ENCODE results near the gene GSAP. TPM values are rescaled to one million over a fixed set of nuclear protein-coding genes. Genes with fewer than 3 reads are reported as not detected.

The GSAP gene
- total and polyA plus RNA-seq, 9 of the 15 experiments (the other 6 are each of a cell fraction or from before 2014, with no cell fraction given): 0.13 TPM; not detected in 8

DNA sequence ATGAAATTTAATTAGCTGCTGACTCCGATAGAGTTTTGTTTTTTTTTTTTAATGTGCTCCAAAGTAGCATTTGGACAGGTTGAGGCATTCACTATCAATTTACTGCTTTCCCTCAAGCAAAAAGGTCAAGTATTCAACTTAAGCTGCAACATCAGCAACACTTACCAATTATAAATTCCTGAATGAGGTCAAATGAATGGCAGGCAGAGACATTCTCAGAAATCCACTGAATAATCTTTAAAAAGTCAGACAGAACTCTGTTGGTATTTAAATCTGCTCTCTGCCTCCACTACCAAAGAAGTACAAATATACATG, 62.8 kb downstream of the GSAP start (continued):
- TF ChIP-seq, protein P1, sequence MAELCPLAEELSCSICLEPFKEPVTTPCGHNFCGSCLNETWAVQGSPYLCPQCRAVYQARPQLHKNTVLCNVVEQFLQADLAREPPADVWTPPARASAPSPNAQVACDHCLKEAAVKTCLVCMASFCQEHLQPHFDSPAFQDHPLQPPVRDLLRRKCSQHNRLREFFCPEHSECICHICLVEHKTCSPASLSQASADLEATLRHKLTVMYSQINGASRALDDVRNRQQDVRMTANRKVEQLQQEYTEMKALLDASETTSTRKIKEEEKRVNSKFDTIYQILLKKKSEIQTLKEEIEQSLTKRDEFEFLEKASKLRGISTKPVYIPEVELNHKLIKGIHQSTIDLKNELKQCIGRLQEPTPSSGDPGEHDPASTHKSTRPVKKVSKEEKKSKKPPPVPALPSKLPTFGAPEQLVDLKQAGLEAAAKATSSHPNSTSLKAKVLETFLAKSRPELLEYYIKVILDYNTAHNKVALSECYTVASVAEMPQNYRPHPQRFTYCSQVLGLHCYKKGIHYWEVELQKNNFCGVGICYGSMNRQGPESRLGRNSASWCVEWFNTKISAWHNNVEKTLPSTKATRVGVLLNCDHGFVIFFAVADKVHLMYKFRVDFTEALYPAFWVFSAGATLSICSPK (IDR thresholded peaks at IDR 0.05; ENCODE audit: borderline replicate concordance): no peak
- TF ChIP-seq U2AF1 (optimal IDR thresholded peaks at IDR 0.05; ENCODE audit: low read depth, low read length) (no peak), RBM39 (optimal IDR thresholded peaks at IDR 0.05; ENCODE audit: low read depth, low read length) (no peak), FOSL1 (tag; conservative IDR thresholded peaks at IDR 0.05) (no peak), ARNT (IDR thresholded peaks at IDR 0.05) (no peak), BRF1 (IDR thresholded peaks at IDR 0.05; ENCODE audit: borderline replicate concordance, extremely low read depth, insufficient read length) (no peak), ZNF184 (CRISPR knock-in tag; IDR thresholded peaks at IDR 0.05) (no peak), ZNF507 (tag; conservative IDR thresholded peaks at IDR 0.05) (no peak), POU5F1 (IDR thresholded peaks at IDR 0.05; ENCODE audit: borderline replicate concordance, low read depth, low read length, partially characterized antibody) (no peak), MTF1 (CRISPR knock-in tag; IDR thresholded peaks at IDR 0.05; ENCODE audit: borderline replicate concordance) (no peak), ZNF165 (CRISPR knock-in tag; IDR thresholded peaks at IDR 0.05; ENCODE audit: borderline replicate concordance) (no peak)
- TF ChIP-seq, protein P2, sequence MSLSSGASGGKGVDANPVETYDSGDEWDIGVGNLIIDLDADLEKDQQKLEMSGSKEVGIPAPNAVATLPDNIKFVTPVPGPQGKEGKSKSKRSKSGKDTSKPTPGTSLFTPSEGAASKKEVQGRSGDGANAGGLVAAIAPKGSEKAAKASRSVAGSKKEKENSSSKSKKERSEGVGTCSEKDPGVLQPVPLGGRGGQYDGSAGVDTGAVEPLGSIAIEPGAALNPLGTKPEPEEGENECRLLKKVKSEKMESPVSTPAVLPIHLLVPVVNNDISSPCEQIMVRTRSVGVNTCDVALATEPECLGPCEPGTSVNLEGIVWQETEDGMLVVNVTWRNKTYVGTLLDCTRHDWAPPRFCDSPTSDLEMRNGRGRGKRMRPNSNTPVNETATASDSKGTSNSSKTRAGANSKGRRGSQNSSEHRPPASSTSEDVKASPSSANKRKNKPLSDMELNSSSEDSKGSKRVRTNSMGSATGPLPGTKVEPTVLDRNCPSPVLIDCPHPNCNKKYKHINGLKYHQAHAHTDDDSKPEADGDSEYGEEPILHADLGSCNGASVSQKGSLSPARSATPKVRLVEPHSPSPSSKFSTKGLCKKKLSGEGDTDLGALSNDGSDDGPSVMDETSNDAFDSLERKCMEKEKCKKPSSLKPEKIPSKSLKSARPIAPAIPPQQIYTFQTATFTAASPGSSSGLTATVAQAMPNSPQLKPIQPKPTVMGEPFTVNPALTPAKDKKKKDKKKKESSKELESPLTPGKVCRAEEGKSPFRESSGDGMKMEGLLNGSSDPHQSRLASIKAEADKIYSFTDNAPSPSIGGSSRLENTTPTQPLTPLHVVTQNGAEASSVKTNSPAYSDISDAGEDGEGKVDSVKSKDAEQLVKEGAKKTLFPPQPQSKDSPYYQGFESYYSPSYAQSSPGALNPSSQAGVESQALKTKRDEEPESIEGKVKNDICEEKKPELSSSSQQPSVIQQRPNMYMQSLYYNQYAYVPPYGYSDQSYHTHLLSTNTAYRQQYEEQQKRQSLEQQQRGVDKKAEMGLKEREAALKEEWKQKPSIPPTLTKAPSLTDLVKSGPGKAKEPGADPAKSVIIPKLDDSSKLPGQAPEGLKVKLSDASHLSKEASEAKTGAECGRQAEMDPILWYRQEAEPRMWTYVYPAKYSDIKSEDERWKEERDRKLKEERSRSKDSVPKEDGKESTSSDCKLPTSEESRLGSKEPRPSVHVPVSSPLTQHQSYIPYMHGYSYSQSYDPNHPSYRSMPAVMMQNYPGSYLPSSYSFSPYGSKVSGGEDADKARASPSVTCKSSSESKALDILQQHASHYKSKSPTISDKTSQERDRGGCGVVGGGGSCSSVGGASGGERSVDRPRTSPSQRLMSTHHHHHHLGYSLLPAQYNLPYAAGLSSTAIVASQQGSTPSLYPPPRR (CRISPR knock-in tag; IDR thresholded peaks at IDR 0.05; ENCODE audit: borderline replicate concordance): no peak
- TF ChIP-seq, protein P3, sequence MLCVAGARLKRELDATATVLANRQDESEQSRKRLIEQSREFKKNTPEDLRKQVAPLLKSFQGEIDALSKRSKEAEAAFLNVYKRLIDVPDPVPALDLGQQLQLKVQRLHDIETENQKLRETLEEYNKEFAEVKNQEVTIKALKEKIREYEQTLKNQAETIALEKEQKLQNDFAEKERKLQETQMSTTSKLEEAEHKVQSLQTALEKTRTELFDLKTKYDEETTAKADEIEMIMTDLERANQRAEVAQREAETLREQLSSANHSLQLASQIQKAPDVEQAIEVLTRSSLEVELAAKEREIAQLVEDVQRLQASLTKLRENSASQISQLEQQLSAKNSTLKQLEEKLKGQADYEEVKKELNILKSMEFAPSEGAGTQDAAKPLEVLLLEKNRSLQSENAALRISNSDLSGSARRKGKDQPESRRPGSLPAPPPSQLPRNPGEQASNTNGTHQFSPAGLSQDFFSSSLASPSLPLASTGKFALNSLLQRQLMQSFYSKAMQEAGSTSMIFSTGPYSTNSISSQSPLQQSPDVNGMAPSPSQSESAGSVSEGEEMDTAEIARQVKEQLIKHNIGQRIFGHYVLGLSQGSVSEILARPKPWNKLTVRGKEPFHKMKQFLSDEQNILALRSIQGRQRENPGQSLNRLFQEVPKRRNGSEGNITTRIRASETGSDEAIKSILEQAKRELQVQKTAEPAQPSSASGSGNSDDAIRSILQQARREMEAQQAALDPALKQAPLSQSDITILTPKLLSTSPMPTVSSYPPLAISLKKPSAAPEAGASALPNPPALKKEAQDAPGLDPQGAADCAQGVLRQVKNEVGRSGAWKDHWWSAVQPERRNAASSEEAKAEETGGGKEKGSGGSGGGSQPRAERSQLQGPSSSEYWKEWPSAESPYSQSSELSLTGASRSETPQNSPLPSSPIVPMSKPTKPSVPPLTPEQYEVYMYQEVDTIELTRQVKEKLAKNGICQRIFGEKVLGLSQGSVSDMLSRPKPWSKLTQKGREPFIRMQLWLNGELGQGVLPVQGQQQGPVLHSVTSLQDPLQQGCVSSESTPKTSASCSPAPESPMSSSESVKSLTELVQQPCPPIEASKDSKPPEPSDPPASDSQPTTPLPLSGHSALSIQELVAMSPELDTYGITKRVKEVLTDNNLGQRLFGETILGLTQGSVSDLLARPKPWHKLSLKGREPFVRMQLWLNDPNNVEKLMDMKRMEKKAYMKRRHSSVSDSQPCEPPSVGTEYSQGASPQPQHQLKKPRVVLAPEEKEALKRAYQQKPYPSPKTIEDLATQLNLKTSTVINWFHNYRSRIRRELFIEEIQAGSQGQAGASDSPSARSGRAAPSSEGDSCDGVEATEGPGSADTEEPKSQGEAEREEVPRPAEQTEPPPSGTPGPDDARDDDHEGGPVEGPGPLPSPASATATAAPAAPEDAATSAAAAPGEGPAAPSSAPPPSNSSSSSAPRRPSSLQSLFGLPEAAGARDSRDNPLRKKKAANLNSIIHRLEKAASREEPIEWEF (CRISPR knock-in tag; IDR thresholded peaks at IDR 0.05): no peak
